NCI-H1048 (cell line): ENCODE data around the gene PRKN.
"Not testable (repeated sequence)": the region's sequence is repeated elsewhere in the genome, so short reads cannot be mapped to it uniquely, and the experiment has no call there.

Experiments used
- DNase-seq: peaks from one replicate; lab custom pipeline; 2025; lab: John Stamatoyannopoulos, UW

PRKN gene

GRCh38 chr6:162442687-162443086 lies 284.9 kb downstream of the PRKN start:
- DNase-seq, result no peak

- DNase-seq, result no peak
Measured at GRCh38 chr6:162441991-162442390, 285.6 kb downstream of the PRKN start.

- no peak for DNase-seq
Measured at GRCh38 chr6:162438980-162439379, 288.6 kb downstream of the PRKN start.

- no peak for DNase-seq
Measured at GRCh38 chr6:162435071-162435470, 292.5 kb downstream of the PRKN start.

DNA sequence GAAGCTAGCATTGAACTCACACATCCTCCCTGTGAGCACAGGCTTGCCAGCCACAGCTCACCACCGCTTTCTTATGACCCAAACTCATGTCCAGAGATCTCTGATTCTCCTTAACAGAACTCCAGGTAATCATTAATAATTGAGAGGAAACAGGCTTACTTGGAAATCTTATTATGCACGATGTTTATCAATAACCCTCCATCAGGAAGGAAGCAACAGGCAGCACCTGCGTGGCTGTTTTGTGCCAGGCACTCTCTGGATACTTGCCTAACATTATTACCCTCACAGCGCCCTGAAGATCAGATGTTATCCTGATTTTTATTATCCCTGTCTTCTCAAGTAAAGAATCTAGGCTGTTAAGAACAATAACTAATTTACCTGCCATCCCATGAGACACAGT lies 306.6 kb downstream of the PRKN start:
- no peak for DNase-seq

- DNase-seq, result no peak
Measured at GRCh38 chr6:162416831-162417537, 310.6 kb downstream of the PRKN start.

- no peak for DNase-seq
Measured at GRCh38 chr6:162416307-162416706, 311.3 kb downstream of the PRKN start.

- no peak for DNase-seq
Measured at GRCh38 chr6:162409741-162410691, 317.6 kb downstream of the PRKN start.

DNA sequence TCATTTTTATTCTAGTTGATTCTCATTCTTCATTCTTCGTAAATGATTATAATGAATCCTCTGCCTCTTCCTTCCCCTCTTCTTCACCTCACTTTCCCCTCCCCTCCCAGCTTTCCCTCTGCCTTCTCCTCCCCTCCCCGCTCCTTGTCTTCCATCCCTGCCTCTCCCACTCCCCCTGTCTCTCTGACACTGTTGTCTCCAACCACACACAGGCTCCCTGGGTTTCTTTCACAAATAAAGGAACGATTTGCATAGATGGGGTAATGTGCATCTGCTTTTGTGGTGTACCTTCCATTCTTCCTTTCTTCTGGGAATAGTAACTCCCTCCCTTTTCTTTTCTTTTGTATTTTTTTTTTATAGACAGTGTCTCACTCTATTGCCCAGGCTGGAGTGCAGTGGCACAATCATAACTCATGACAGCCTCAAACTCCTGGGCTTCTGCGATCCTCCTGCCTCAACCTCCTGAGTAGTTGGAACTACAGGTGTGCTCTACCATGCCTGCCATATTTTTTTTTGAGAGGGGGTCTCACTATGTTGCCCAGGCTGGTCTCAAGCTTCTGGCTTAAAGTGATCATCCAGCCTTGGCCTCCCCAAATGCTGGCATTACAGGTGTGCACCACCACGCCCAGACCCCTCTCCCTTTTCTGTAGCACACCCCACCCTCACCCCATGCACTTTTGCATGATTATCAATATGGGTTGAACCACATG lies 318.6 kb downstream of the PRKN start:
- no peak for DNase-seq

GRCh38 chr6:162404951-162405350 lies 322.6 kb downstream of the PRKN start:
- no peak for DNase-seq

DNA sequence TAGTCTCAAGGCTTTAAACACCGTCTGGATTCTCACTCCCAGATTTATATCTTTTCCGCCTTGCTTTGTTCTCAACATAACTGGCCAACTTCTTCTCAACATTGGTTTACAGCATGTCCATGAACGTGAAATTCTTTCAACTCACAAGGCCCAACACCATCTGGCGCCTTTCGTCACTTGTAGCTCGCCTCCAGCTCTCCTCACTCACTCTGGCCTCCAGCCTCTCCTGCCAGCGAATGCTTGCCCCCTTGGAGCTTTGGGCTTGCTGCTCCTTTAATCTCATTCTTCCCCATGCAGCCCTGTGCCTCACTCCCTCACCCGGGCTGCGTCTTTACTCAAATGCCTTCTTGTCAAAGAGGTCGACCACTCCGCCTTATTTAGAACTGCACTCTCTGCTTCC lies 324.5 kb downstream of the PRKN start:
- no peak for DNase-seq

DNA sequence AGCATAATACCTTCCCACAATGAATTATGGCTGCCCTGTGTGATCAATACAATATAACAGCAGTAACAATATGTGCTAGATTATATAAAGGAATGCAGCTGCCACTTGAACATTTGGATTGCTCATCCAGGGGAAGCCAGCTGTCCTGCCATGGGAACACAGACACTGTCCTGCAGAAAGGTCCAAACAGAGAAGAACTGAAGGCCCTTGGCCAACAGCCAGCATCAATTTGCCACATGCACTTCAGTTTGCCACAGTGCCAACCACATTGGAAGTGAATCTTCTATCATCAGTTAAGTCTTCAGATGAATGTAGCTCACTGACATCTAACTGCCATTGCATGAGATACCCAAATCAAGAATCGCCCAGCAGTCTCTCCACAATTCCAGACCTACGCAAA lies 332.4 kb downstream of the PRKN start:
- DNase-seq, result no peak

DNA sequence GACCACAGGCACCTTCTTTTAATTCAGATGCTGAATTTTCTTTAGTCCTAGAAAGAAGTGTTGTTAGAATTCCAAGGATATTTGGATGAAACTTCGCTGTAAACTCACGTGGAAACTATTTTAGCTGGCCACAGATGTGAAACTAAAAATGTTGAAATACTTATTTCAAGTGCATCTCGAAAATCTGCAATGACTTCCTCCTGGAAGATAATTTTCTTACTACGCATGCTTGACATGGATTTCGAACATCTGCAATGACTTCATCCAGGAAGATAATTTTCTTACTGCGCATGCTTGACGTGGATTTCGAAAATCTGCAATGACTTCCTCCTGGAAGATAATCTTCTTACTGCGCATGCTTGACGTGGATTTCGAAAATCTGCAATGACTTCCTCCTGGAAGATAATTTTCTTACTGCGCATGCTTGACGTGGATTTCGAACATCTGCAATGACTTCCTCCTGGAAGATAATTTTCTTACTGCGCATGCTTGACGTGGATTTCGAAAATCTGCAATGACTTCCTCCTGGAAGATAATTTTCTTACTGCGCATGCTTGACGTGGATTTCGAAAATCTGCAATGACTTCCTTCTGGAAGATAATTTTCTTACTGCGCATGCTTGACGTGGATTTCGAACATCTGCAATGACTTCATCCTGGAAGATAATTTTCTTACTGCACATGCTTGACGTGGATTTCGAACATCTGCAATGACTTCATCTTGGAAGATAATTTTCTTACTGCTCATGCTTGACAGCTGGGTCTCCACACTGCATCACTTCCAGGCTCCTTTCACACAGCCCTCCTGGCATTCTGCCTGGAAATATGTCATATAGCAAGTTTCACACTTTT lies 336.4 kb downstream of the PRKN start:
- DNase-seq, result not testable (repeated sequence)

GRCh38 chr6:162389343-162390085 lies 338.1 kb downstream of the PRKN start:
- DNase-seq, result no peak

- DNase-seq, result no peak
Measured at GRCh38 chr6:162388383-162388777, 339.2 kb downstream of the PRKN start.

DNA sequence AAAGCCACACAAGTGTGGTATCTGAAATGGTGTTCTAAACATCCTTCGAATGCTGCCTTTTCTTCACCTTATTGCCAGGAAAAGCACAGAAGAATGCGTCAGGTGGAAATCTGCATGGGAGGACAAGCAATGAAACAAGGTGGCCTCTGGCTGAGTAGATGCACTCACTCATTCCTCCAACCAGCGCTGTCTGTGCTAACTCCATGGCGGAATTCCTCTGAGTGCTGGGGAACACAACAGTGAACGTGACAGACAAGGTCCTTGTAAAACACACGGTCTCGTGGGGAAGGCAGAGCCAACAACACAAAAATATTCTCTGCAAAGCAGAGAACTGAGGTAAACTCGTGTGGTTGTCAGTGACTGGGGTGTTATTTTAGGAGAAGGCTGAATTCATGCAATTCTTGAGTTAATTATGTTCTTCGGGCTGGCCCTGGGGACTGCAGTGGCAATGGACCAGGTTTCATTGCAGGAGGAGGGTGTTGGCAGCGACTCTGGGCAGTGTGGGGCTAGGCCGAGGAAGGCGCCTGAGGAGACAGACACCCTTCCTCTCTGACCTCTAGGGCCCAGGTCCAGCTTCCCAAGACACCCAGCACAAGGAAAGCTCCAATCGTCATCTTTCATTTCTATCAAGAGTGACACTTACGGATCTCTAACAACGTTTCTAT lies 339.7 kb downstream of the PRKN start:
- DNase-seq, result no peak

- no peak for DNase-seq
Measured at GRCh38 chr6:162385980-162386379, 341.6 kb downstream of the PRKN start.

- no peak for DNase-seq
Measured at GRCh38 chr6:162379757-162380409, 347.7 kb downstream of the PRKN start.

GRCh38 chr6:162377735-162378134 lies 349.8 kb downstream of the PRKN start:
- DNase-seq, result no peak

- DNase-seq, result no peak
Measured at GRCh38 chr6:162373868-162374267, 353.7 kb downstream of the PRKN start.
